SK-N-SH (cell line): ENCODE results near the gene DDRGK1.

Source experiments
- CHD2 ChIP-seq: fragments of 150-350 bp; IDR thresholded peaks from 2 replicates; pipeline ENCODE4 v1.6.1; 2018; ENCODE audit warnings: low read length; ENCODE audit not compliant: partially characterized antibody
- FOXM1 ChIP-seq: IDR thresholded peaks from 2 replicates; pipeline ENCODE4 v1.4.0; 2012; ENCODE audit warnings: low read depth, mild to moderate bottlenecking
- RAD21 ChIP-seq: IDR thresholded peaks from 2 replicates; pipeline ENCODE4 v1.6.1; 2012; ENCODE audit warnings: mild to moderate bottlenecking, low read length
- SMC3 ChIP-seq: IDR thresholded peaks from 2 replicates; pipeline ENCODE4 v1.6.1; 2012; ENCODE audit warnings: low read depth, low read length, improper control_type of control experiment
- TF ChIP-seq, protein P1 (sequence below): IDR thresholded peaks from 2 replicates; pipeline ENCODE4 v1.6.1; 2012; ENCODE audit warnings: mild to moderate bottlenecking, low read depth, low read length, moderate library complexity
- TF ChIP-seq, protein P2 (sequence below): IDR thresholded peaks from 2 replicates; pipeline ENCODE4 v1.4.0; 2012; ENCODE audit warnings: low read depth, borderline replicate concordance

DNA sequence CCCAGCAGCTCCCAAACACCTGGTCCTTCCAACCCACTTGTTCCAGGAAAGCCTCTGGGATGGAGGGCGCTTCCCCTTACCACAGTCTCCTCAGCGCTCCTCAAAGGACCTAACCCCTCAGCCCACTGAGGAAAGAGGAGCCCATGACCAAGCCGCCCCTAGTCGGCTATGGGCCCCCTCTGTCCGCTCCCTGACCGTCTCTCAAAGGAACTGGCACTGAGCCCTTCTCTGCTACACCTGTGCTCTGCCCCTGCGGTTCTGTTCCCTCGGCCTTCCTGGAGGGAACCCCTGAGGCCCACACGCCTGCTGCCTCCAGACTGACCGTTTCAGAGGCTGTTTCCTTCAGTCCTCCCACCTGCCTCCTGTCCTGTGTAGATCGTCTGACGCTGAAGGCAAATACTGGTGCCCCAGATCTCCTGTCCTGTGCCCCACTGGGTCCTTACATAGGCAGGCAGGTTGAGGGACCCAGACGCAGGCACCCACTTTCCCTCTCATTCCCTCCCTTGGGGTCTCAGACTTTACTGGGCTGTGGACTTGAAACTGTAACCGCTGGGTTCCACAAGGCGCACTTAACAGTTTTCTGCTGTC, 36.4 kb upstream of the DDRGK1 start:
- TF ChIP-seq RAD21 (no peak), FOXM1 (no peak), SMC3 (no peak), CHD2 (no peak)
- TF ChIP-seq, protein P1, sequence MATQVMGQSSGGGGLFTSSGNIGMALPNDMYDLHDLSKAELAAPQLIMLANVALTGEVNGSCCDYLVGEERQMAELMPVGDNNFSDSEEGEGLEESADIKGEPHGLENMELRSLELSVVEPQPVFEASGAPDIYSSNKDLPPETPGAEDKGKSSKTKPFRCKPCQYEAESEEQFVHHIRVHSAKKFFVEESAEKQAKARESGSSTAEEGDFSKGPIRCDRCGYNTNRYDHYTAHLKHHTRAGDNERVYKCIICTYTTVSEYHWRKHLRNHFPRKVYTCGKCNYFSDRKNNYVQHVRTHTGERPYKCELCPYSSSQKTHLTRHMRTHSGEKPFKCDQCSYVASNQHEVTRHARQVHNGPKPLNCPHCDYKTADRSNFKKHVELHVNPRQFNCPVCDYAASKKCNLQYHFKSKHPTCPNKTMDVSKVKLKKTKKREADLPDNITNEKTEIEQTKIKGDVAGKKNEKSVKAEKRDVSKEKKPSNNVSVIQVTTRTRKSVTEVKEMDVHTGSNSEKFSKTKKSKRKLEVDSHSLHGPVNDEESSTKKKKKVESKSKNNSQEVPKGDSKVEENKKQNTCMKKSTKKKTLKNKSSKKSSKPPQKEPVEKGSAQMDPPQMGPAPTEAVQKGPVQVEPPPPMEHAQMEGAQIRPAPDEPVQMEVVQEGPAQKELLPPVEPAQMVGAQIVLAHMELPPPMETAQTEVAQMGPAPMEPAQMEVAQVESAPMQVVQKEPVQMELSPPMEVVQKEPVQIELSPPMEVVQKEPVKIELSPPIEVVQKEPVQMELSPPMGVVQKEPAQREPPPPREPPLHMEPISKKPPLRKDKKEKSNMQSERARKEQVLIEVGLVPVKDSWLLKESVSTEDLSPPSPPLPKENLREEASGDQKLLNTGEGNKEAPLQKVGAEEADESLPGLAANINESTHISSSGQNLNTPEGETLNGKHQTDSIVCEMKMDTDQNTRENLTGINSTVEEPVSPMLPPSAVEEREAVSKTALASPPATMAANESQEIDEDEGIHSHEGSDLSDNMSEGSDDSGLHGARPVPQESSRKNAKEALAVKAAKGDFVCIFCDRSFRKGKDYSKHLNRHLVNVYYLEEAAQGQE: no peak
- TF ChIP-seq, protein P2, sequence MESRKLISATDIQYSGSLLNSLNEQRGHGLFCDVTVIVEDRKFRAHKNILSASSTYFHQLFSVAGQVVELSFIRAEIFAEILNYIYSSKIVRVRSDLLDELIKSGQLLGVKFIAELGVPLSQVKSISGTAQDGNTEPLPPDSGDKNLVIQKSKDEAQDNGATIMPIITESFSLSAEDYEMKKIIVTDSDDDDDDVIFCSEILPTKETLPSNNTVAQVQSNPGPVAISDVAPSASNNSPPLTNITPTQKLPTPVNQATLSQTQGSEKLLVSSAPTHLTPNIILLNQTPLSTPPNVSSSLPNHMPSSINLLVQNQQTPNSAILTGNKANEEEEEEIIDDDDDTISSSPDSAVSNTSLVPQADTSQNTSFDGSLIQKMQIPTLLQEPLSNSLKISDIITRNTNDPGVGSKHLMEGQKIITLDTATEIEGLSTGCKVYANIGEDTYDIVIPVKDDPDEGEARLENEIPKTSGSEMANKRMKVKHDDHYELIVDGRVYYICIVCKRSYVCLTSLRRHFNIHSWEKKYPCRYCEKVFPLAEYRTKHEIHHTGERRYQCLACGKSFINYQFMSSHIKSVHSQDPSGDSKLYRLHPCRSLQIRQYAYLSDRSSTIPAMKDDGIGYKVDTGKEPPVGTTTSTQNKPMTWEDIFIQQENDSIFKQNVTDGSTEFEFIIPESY: no peak
